Stimulated activated CD4-positive, alpha-beta T cell treated with anti-CD3 and anti-CD28 coated beads, Interleukin-1b, Interleukin-23, amount 100 ng/mL, for 4 hours (primary cell): Measurements from ENCODE around the gene ZDHHC14.

Experiments
- DNase-seq, 2 donors: peaks; one replicate each; pipeline ENCODE4 v3.0.0-alpha.2; 2020; ENCODE audit warnings: low read depth in 2 of 2

ZDHHC14 gene

DNA sequence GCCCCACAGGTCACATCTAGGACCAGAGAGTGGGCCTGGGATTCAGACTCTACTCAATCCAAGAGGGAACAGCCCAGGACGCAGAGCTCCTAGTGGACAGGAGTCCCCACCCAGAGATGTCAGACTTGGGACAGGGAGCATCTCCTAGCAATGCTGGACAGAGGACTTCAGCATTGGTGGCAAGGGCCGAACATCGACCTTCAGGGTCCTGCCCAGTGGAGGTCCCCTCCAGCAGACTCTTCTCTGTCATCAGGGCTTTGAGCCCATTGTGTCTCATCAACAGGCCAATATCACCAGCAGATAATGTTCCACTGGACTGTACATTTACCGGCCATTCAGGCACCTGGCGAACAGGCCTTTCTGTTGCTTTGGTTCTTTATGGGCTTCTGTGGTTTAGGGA is 282.3 kb downstream of the ZDHHC14 start:
- no peak for DNase-seq

DNA sequence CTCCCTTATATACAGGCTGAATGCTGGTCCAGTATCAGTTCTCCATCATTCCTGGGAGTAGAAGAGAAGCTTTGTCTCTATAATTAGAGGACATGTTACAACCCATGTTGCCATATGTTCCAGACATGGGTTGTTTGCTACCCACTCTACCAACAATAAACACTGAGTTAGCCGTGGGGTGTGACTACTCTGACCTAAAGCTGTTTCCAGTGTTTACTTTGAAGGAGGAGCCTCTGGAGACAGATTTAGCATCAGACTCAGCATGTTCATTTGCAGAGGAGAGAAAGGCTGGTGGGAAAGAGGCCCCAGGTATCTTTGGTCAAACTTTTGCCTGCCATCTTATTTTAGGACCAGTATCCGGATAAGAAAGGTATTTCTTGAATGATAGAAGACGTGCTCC is 284.2 kb downstream of the ZDHHC14 start:
- no peak for DNase-seq

GRCh38 chr6:157666729-157667128 is 285.7 kb downstream of the ZDHHC14 start:
- no peak for DNase-seq

DNA sequence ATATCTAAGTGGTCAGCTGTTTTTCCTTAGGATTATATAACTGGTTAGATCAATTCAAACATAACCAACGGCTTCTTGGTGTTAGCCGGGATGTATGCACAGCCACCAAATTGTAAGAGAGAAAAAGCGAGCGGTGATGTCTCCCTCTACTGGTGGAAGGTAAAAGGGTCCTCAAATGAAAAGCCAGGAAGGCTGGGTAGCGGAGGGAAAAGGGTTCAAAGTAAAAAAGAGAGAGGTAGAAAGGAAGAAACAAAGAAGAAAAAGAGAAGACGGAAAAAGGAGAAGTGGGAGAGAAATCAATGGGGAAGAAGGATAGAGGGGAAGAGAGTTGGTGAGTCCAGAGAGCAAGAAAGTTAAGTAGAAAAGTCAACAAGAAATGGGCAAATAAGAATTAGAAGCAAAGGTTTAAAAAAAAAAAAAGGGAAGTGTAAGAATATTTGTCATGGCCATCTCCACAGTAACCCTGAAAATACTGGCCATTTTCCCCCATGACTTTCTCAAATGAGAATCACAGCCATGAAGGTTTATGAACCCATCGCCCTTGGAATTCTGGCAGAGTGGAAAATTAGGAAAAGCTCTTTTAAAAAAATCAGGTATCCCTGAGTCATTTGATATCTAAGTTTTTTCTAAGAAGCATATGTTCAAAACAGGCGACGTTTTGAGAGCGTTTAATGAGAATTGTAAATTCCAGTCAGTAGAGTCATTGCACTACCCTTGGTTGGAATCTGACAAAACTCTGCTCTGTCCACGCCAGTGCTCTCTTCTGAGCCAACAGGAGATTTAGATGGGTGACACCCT is 286.4 kb downstream of the ZDHHC14 start:
- DNase-seq, result peak; percentile 13 to 59

GRCh38 chr6:157668009-157668401 is 287.0 kb downstream of the ZDHHC14 start:
- DNase-seq, result no peak

GRCh38 chr6:157668713-157669112 is 287.7 kb downstream of the ZDHHC14 start:
- DNase-seq, result no peak

GRCh38 chr6:157669323-157669722 is 288.3 kb downstream of the ZDHHC14 start:
- no peak for DNase-seq

GRCh38 chr6:157669747-157670216 is 288.8 kb downstream of the ZDHHC14 start:
- DNase-seq, result peak in 1 of 2 donors; percentile 7

DNA sequence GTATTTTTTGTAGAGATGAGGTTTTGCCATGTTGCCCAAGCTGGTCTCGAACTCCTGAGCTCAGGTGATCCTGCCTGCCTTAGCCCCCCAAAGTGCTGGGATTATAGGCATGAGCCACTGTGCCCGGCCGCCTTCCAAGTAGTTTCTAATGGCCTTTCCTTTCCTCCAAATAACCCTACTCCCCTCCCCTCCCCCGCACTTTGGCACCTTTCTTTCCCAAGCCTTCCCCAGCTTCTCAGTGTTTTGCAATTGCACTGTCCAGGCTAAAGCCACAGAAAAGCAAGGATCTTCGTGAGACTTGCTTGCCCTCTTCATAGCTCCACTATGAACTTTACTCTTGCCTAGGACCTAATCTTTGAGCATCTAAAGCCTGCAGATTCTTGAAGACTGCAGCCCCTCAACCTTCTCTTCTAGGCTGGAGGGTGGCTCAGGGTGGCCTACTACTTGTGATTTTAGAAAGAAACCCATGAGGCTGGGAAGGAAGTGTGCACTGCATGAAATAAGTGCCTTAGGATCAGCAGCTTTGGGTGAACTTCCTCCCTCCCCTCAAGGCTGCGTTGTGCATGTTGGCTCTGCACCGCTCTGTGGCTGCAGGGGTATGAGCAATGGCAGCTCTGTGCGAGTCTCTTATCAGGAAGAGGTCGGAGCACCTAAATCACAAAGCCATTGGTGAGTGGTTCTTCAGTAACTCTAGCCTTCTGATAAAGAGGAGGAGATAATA is 289.6 kb downstream of the ZDHHC14 start:
- DNase-seq, result no peak

- no peak for DNase-seq
Observed at GRCh38 chr6:157672726-157673412, 291.9 kb downstream of the ZDHHC14 start.

- no peak for DNase-seq
Observed at GRCh38 chr6:157673596-157673995, 292.6 kb downstream of the ZDHHC14 start.

GRCh38 chr6:157674061-157674460 is 293.1 kb downstream of the ZDHHC14 start:
- DNase-seq, result no peak

DNA sequence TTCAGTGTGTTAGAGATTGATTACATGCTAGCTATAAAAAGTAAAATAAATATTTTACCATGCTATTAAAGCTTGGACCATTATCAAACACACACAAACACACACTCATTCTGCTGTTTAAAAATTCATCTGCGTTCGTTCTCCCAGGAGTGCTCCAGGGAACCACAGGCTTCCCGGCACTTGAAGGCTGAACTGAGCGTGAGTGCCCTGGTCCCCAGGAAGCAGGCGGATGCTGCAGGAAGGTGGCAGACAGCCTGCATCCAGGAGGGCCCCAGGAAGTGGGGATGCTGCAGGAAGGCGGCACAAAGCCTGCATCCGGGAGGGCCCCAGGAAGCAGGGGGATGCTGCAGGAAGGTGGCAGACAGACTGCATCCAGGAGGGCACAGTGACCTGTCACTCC is 294.8 kb downstream of the ZDHHC14 start:
- no peak for DNase-seq

DNA sequence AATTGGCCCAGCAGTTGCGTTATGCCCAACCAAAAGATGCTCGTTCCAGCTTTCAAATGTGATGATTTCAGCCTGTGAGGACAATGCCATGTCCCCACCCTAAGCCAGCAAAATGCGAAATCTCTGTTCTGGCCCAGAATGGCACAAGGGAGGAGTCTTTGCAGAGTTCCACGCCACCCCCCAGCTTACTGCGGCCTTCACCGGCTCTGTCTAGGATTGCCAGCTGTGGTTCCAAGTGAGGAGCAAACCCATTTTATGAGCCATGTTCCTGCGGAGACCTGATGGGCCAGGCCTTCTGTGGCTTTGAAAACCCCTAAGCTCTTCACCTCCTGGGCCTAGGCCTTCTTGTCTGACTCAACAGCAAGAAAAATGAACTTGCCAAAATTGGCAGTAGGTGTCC is 295.3 kb downstream of the ZDHHC14 start:
- DNase-seq, result no peak

- DNase-seq, result no peak
Observed at GRCh38 chr6:157677235-157677634, 296.2 kb downstream of the ZDHHC14 start.

DNA sequence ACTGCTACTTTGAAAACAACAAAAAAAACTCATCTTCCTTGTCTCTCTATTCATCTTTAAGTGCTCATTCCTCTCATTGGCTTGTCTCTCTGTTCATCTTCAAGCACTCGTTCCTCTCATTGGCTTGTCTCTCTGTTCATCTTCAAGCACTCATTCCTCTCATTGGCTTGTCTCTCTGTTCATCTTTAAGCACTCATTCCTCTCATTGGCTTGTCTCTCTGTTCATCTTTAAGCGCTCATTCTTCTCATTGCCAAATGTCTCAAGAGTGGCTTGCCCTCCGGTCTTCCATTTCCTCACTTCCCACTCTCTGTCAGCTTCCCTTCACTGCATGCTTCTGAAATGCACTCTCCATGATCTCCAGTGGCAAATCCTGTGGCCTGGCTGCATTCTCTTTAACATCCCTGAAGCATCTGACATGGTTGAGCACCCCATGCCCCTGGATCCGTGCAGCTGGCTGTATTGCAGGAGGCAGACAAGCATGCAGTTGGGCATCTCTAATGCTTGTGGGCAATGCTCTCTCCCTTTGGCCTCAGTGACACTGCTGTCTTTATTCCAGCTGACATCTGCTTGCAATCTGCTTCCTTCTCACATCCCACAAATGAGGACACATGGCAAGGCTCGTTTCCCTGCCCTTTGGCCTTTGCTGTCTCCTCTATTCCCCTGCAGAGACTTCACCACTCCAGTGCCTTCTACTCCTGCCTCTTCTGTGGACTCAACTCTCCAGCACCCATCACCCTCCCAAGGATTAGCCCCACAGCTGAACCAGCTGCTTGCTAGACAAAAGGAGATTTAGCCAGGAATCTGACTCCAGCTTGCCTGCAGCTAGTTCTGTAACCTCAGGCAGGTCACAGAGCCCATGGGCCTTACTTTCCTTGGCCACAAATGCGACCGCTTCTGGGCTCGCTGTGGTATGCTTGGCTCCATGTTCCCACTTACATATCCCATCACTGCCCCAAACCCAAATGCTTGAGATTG is 298.9 kb downstream of the ZDHHC14 start:
- no peak for DNase-seq

DNA sequence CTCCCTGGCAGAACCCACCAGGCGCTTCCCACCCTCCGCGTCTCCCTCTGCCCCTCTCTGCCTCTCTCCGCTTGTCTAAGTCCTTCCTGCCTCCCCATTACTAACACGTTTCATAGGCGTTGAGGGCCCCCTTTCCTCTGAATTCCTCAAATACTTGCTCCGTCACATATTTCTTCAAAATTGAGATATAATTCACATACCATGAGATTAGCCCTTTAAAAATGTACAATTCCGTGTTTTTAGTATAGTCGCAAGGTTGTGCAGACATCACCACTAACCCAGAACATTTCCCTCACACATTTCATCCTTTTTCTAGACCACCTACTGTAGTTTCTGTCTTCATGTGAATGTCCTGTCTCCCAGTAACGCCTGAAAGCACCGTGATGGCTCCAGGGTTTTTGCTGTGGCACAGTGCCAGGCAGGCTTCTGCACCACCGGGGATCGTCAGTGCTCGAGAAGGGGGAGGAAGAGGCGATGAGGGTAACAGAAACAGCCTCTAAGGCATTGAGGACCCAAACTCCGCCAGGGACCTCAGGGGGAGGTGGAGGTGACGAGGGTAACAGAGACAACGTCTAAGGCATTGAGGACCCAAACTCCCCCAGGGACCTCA is 300.2 kb downstream of the ZDHHC14 start:
- DNase-seq, result no peak

- DNase-seq, result no peak
Observed at GRCh38 chr6:157682856-157683481, 302.0 kb downstream of the ZDHHC14 start.

DNA sequence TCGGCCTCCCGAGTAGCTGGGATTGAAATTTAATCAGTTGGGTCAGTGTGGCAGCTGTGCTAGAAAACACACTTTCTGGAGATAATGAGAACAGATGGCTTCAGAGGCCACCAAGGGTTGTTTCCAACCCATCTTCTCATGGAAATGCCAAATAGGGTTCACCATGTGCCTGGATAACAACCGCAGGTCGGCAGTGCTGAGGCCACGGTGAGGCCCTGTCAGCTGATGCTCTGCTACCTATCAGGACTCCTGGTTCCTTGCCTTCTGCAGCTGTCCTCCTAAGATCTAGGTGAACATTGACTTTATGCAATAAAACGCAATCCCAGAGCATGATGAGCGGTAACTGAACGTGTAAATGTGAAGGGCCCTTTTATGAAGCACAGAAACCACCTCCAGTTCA is 302.7 kb downstream of the ZDHHC14 start:
- DNase-seq, result no peak

DNA sequence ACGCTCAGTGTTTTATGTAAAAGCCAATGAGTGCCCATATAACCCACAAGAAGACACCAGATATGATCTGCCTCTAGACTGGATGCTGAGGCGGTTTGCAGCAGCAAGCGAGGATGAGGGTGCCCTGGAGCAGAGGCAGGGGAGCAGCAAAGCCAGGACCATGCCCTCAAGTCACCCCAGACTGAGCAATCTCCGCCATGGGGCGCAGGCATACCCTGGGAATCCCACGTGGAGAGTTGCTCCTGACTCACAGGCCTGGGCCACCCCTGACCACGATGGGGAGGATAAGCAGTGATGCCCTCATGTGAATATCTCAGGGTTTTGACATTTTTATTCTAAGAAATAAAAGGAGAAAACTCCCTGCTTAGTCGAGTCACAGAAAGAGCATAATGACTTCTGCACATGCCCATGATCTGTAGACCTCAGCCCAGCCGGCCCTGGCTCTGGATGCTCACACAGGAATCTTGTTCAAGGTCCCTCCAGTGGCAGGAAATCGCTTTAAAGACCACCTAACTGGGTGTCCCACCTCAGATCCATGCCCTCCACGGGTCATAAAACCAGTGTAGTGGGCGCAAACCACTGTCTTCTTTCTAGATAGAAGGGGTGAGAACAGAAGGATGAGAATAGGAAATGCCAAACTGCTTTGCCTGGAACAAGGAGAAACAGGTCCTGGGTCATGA is 303.8 kb downstream of the ZDHHC14 start:
- DNase-seq, result no peak
